Measurements from ENCODE around the gene BICRAL. TPM values are rescaled to one million over a fixed set of nuclear protein-coding genes. Genes with fewer than 3 reads are reported as not detected.
A peak's percentile ranks its signal among the peaks of the same experiment; 100 is the strongest.

Gene BICRAL
- total RNA-seq, 2 experiments from 2014 or later: 12.0 to 12.1 TPM

- H3K36me3 Mint-ChIP-seq: peaks cover 16% of the 10 kb centered on the region
- no peaks in the 10 kb centered on the region for H3K9me3 Mint-ChIP-seq
- intact Hi-C loops (cut with micrococcal nuclease): loop anchor here (5.0 kb wide), 2 partner anchors 39 to 56 kb away; no protein-coding TSS in a partner anchor
- H3K27me3 Mint-ChIP-seq: no peaks in the 10 kb centered on the region
- CTCF ChIA-PET: interaction anchor here (1.1 to 1.7 kb wide), 2 partner anchors 11 to 18 kb away, joined by 3 to 5 read pairs; no protein-coding TSS in a partner anchor
- H3K4me3 Mint-ChIP-seq: peak overlapping the region; percentile 92
- no peak overlapping the region for H3K27ac Mint-ChIP-seq
- peaks cover 25% of the 10 kb centered on the region for H3K4me1 Mint-ChIP-seq (ENCODE audit: low read depth)
- POLR2A ChIA-PET: interaction anchor here (0.8 to 9.2 kb wide), 9 partner anchors 9 to 146 kb away, joined by 3 to 108 read pairs (median 4); partner anchors contain the start of genes CNPY3, RPL7L1 and TBCC
- DNase-seq: peak; percentile 76
Observed at GRCh38 chr6:42783177-42783875, 1.5 kb downstream of the BICRAL start.

GRCh38 chr6:42783876-42784642 lies 2.2 kb downstream of the BICRAL start:
- Mint-ChIP-seq H3K27me3 (no peaks in the 10 kb centered on the region), H3K4me3 (peak overlapping the region; percentile 92), H3K36me3 (peaks cover 16% of the 10 kb centered on the region), H3K27ac (no peak overlapping the region), H3K4me1 (ENCODE audit: low read depth) (peaks cover 26% of the 10 kb centered on the region), H3K9me3 (no peaks in the 10 kb centered on the region)
- CTCF ChIA-PET: no interaction called here
- POLR2A ChIA-PET: interaction anchor here (0.8 to 9.2 kb wide), 4 partner anchors 12 to 146 kb away, joined by 3 to 108 read pairs (median 57); partner anchors contain the start of genes CNPY3, RPL7L1 and TBCC
- intact Hi-C loops (cut with micrococcal nuclease): loop anchor here (5.0 kb wide), 2 partner anchors 38 to 57 kb away; no protein-coding TSS in a partner anchor
- no peak for DNase-seq

- Mint-ChIP-seq H3K27me3 (no peaks in the 10 kb centered on the region), H3K4me1 (ENCODE audit: low read depth) (peaks cover 25% of the 10 kb centered on the region), H3K27ac (no peak overlapping the region), H3K4me3 (peak overlapping the region; percentile 92), H3K36me3 (peaks cover 17% of the 10 kb centered on the region), H3K9me3 (no peaks in the 10 kb centered on the region)
- ChIA-PET CTCF (interaction anchor here (0.8 kb wide), 1 partner anchor 15 kb away, joined by 5 read pairs; no protein-coding TSS in a partner anchor), POLR2A (interaction anchor here (3.9 to 9.2 kb wide), 3 partner anchors 12 to 95 kb away, joined by 17 to 108 read pairs (median 97); partner anchors contain the start of genes RPL7L1 and TBCC)
- intact Hi-C loops (cut with micrococcal nuclease): loop anchor here (5.0 kb wide), 2 partner anchors 37 to 58 kb away; no protein-coding TSS in a partner anchor
- no peak for DNase-seq
Observed at GRCh38 chr6:42784717-42785498, 3.1 kb downstream of the BICRAL start.

- Mint-ChIP-seq H3K9me3 (no peaks in the 10 kb centered on the region), H3K4me1 (ENCODE audit: low read depth) (peaks cover 28% of the 10 kb centered on the region), H3K36me3 (peaks cover 19% of the 10 kb centered on the region), H3K27me3 (no peaks in the 10 kb centered on the region), H3K27ac (no peak overlapping the region), H3K4me3 (no peak overlapping the region)
- ChIA-PET CTCF (interaction anchor here (0.9 to 1.4 kb wide), 3 partner anchors 17 to 59 kb away, joined by 3 to 4 read pairs (median 3); partner anchors contain the start of gene TBCC), POLR2A (interaction anchor here (0.6 to 9.2 kb wide), 3 partner anchors 14 to 755 kb away, joined by 4 to 108 read pairs (median 97); partner anchors contain the start of gene TBCC)
- intact Hi-C loops (cut with micrococcal nuclease): no loop called here
- DNase-seq: no peak
Observed at GRCh38 chr6:42786525-42786985, 4.7 kb downstream of the BICRAL start.

- POLR2A ChIA-PET: interaction anchor here (0.6 to 9.2 kb wide), 3 partner anchors 15 to 755 kb away, joined by 4 to 108 read pairs (median 97); partner anchors contain the start of gene TBCC
- Mint-ChIP-seq H3K4me1 (ENCODE audit: low read depth) (peaks cover 28% of the 10 kb centered on the region), H3K9me3 (no peaks in the 10 kb centered on the region), H3K27me3 (no peaks in the 10 kb centered on the region), H3K27ac (no peak overlapping the region), H3K36me3 (peaks cover 19% of the 10 kb centered on the region), H3K4me3 (no peak overlapping the region)
- CTCF ChIA-PET: interaction anchor here (1.1 to 1.4 kb wide), 2 partner anchors 17 to 60 kb away, joined by 3 to 4 read pairs; no protein-coding TSS in a partner anchor
- DNase-seq: no peak
- intact Hi-C loops (cut with micrococcal nuclease): no loop called here
Observed at GRCh38 chr6:42787063-42787472, 5.2 kb downstream of the BICRAL start.

GRCh38 chr6:42788671-42789070 lies 6.8 kb downstream of the BICRAL start:
- Mint-ChIP-seq H3K9me3 (no peaks in the 10 kb centered on the region), H3K27me3 (no peaks in the 10 kb centered on the region), H3K4me1 (ENCODE audit: low read depth) (peaks cover 28% of the 10 kb centered on the region), H3K4me3 (no peak overlapping the region), H3K36me3 (peaks cover 17% of the 10 kb centered on the region), H3K27ac (peak overlapping the region; percentile 43)
- POLR2A ChIA-PET: no interaction called here
- intact Hi-C loops (cut with micrococcal nuclease): no loop called here
- no peak for DNase-seq
- CTCF ChIA-PET: interaction anchor here (0.6 to 1.5 kb wide), 2 partner anchors 108 to 127 kb away, joined by 4 to 6 read pairs; no protein-coding TSS in a partner anchor

GRCh38 chr6:42790549-42791181 lies 8.8 kb downstream of the BICRAL start:
- H3K4me3 Mint-ChIP-seq: no peak overlapping the region
- POLR2A ChIA-PET: interaction anchor here (1.3 kb wide), 1 partner anchor 9 kb away, joined by 4 read pairs; the partner anchor contains the start of gene BICRAL

GRCh38 chr6:42791706-42792320 lies 10.0 kb downstream of the BICRAL start:
- intact Hi-C loops (cut with micrococcal nuclease): no loop called here
- H3K4me3 Mint-ChIP-seq: no peak overlapping the region
- POLR2A ChIA-PET: interaction anchor here (0.5 to 1.3 kb wide), 2 partner anchors 9 to 10 kb away, joined by 3 to 4 read pairs; no protein-coding TSS in a partner anchor
- H3K36me3 Mint-ChIP-seq: peaks cover 3% of the 10 kb centered on the region
- no peak overlapping the region for H3K27ac Mint-ChIP-seq
- DNase-seq: no peak
- no peaks in the 10 kb centered on the region for H3K27me3 Mint-ChIP-seq
- H3K4me1 Mint-ChIP-seq (ENCODE audit: low read depth): peaks cover 37% of the 10 kb centered on the region
- CTCF ChIA-PET: no interaction called here
- no peaks in the 10 kb centered on the region for H3K9me3 Mint-ChIP-seq

More at GRCh38 chr6:42790549-42791181, 8.8 kb downstream of the BICRAL start:
- CTCF ChIA-PET: interaction anchor here (0.6 to 1.0 kb wide), 4 partner anchors 9 to 65 kb away, joined by 3 to 4 read pairs (median 3); partner anchors contain the start of gene BICRAL
- Mint-ChIP-seq H3K27me3 (no peaks in the 10 kb centered on the region), H3K36me3 (peaks cover 6% of the 10 kb centered on the region), H3K9me3 (no peaks in the 10 kb centered on the region), H3K4me1 (ENCODE audit: low read depth) (peaks cover 28% of the 10 kb centered on the region), H3K27ac (peak overlapping the region; percentile 49)
- intact Hi-C loops (cut with micrococcal nuclease): no loop called here
- DNase-seq: peak; percentile 35

- ChIA-PET CTCF (interaction anchor here (1.0 kb wide), 1 partner anchor 13 kb away, joined by 3 read pairs; no protein-coding TSS in a partner anchor), POLR2A (no interaction called here)
- Mint-ChIP-seq H3K4me3 (no peak overlapping the region), H3K27me3 (no peaks in the 10 kb centered on the region), H3K27ac (no peak overlapping the region), H3K36me3 (no peaks in the 10 kb centered on the region), H3K4me1 (ENCODE audit: low read depth) (peaks cover 16% of the 10 kb centered on the region), H3K9me3 (no peaks in the 10 kb centered on the region)
- intact Hi-C loops (cut with micrococcal nuclease): no loop called here
- no peak for DNase-seq
Observed at GRCh38 chr6:42795651-42796050, 13.8 kb downstream of the BICRAL start.

GRCh38 chr6:42796171-42796570 lies 14.3 kb downstream of the BICRAL start:
- H3K4me1 Mint-ChIP-seq (ENCODE audit: low read depth): peaks cover 11% of the 10 kb centered on the region
- no peaks in the 10 kb centered on the region for H3K27me3 Mint-ChIP-seq
- H3K9me3 Mint-ChIP-seq: no peaks in the 10 kb centered on the region
- no peak overlapping the region for H3K27ac Mint-ChIP-seq
- ChIA-PET CTCF (no interaction called here), POLR2A (no interaction called here)
- H3K36me3 Mint-ChIP-seq: no peaks in the 10 kb centered on the region
- no peak for DNase-seq
- H3K4me3 Mint-ChIP-seq: no peak overlapping the region
- intact Hi-C loops (cut with micrococcal nuclease): no loop called here
